HUES6 (cell line): ENCODE measurements around the gene PTPRD.

Source experiments
- H3K27ac ChIP-seq: 2 replicates; pipeline ENCODE4 v1.7.0; 2013; ENCODE audit warnings: low read depth, mild to moderate bottlenecking, low read length, inconsistent platforms
- H3K27me3 ChIP-seq: 2 replicates; pipeline ENCODE4 v1.6.1; 2013; ENCODE audit warnings: low read length; ENCODE audit not compliant: control insufficient read depth, insufficient read depth
- H3K36me3 ChIP-seq: 2 replicates; pipeline ENCODE4 v1.6.1; 2013; ENCODE audit warnings: low read length; ENCODE audit not compliant: control insufficient read depth, insufficient read depth
- H3K4me1 ChIP-seq: 2 replicates; pipeline ENCODE4 v1.6.1; 2013; ENCODE audit warnings: low read length; ENCODE audit not compliant: control insufficient read depth, insufficient read depth
- H3K4me3 ChIP-seq: 2 replicates; pipeline ENCODE4 v1.5.1; 2013; ENCODE audit warnings: low read depth, low read length
- H3K9ac ChIP-seq: one replicate; pipeline ENCODE4 v1.6.1; 2013; ENCODE audit warnings: mild to moderate bottlenecking, low read length
- H3K9me3 ChIP-seq: 2 replicates; pipeline ENCODE4 v1.6.1; 2013; ENCODE audit warnings: low read depth, low read length; ENCODE audit not compliant: control insufficient read depth, insufficient read depth

Gene PTPRD

GRCh38 chr9:10204276-10204675 lies 408.5 kb downstream of the PTPRD start:
- no peaks in the 10 kb centered on the region for H3K36me3 ChIP-seq
- H3K4me3 ChIP-seq = no peak overlapping the region
- no peak overlapping the region for H3K27ac ChIP-seq
- H3K9ac ChIP-seq = no peak overlapping the region
- no peaks in the 10 kb centered on the region for H3K4me1 ChIP-seq
- no peaks in the 10 kb centered on the region for H3K9me3 ChIP-seq
- no peaks in the 10 kb centered on the region for H3K27me3 ChIP-seq

- no peaks in the 10 kb centered on the region for H3K9me3 ChIP-seq
- no peaks in the 10 kb centered on the region for H3K4me1 ChIP-seq
- no peak overlapping the region for H3K9ac ChIP-seq
- no peaks in the 10 kb centered on the region for H3K36me3 ChIP-seq
- H3K27me3 ChIP-seq = no peaks in the 10 kb centered on the region
- no peak overlapping the region for H3K4me3 ChIP-seq
- no peak overlapping the region for H3K27ac ChIP-seq
Observed at GRCh38 chr9:10173561-10173960, 439.2 kb downstream of the PTPRD start.

- Histone ChIP-seq H3K4me1 (no peaks in the 10 kb centered on the region), H3K27ac (no peak overlapping the region), H3K27me3 (no peaks in the 10 kb centered on the region), H3K9ac (no peak overlapping the region), H3K36me3 (no peaks in the 10 kb centered on the region), H3K4me3 (no peak overlapping the region), H3K9me3 (no peaks in the 10 kb centered on the region)
Observed at GRCh38 chr9:10172476-10172875, 440.3 kb downstream of the PTPRD start.

- Histone ChIP-seq H3K4me1 (no peaks in the 10 kb centered on the region), H3K27ac (no peak overlapping the region), H3K4me3 (no peak overlapping the region)
Observed at GRCh38 chr9:10168241-10168640, 444.6 kb downstream of the PTPRD start.

GRCh38 chr9:10148796-10149195 lies 464.0 kb downstream of the PTPRD start:
- Histone ChIP-seq H3K4me3 (no peak overlapping the region), H3K27ac (no peak overlapping the region), H3K27me3 (no peaks in the 10 kb centered on the region), H3K4me1 (no peaks in the 10 kb centered on the region), H3K9ac (no peak overlapping the region), H3K36me3 (no peaks in the 10 kb centered on the region), H3K9me3 (no peaks in the 10 kb centered on the region)

More at GRCh38 chr9:10168241-10168640, 444.6 kb downstream of the PTPRD start:
- Histone ChIP-seq H3K9ac (no peak overlapping the region), H3K27me3 (no peaks in the 10 kb centered on the region), H3K9me3 (no peaks in the 10 kb centered on the region), H3K36me3 (no peaks in the 10 kb centered on the region)

GRCh38 chr9:10146517-10147331 lies 466.1 kb downstream of the PTPRD start:
- Histone ChIP-seq H3K27ac (no peak overlapping the region), H3K27me3 (no peaks in the 10 kb centered on the region), H3K4me1 (no peaks in the 10 kb centered on the region), H3K9me3 (no peaks in the 10 kb centered on the region), H3K4me3 (no peak overlapping the region), H3K36me3 (no peaks in the 10 kb centered on the region), H3K9ac (no peak overlapping the region)

GRCh38 chr9:10144355-10144754 lies 468.4 kb downstream of the PTPRD start:
- Histone ChIP-seq H3K27me3 (no peaks in the 10 kb centered on the region), H3K9me3 (no peaks in the 10 kb centered on the region), H3K4me3 (no peak overlapping the region), H3K27ac (no peak overlapping the region), H3K4me1 (no peaks in the 10 kb centered on the region), H3K36me3 (no peaks in the 10 kb centered on the region), H3K9ac (no peak overlapping the region)

GRCh38 chr9:10135553-10135952 lies 477.2 kb downstream of the PTPRD start:
- Histone ChIP-seq H3K27me3 (no peaks in the 10 kb centered on the region), H3K9ac (no peak overlapping the region), H3K27ac (no peak overlapping the region), H3K36me3 (no peaks in the 10 kb centered on the region), H3K9me3 (no peaks in the 10 kb centered on the region), H3K4me1 (peaks cover 4% of the 10 kb centered on the region), H3K4me3 (no peak overlapping the region)

GRCh38 chr9:10134266-10134665 lies 478.5 kb downstream of the PTPRD start:
- peaks cover 4% of the 10 kb centered on the region for H3K4me1 ChIP-seq
- no peak overlapping the region for H3K9ac ChIP-seq
- no peaks in the 10 kb centered on the region for H3K9me3 ChIP-seq
- H3K36me3 ChIP-seq = no peaks in the 10 kb centered on the region
- no peak overlapping the region for H3K4me3 ChIP-seq
- H3K27ac ChIP-seq = no peak overlapping the region
- H3K27me3 ChIP-seq = no peaks in the 10 kb centered on the region

GRCh38 chr9:10130061-10130675 lies 482.6 kb downstream of the PTPRD start:
- Histone ChIP-seq H3K4me3 (no peak overlapping the region), H3K27ac (no peak overlapping the region)

GRCh38 chr9:10127867-10128266 lies 484.9 kb downstream of the PTPRD start:
- Histone ChIP-seq H3K9ac (no peak overlapping the region), H3K36me3 (no peaks in the 10 kb centered on the region), H3K27ac (no peak overlapping the region), H3K9me3 (no peaks in the 10 kb centered on the region), H3K4me1 (no peaks in the 10 kb centered on the region), H3K27me3 (no peaks in the 10 kb centered on the region), H3K4me3 (no peak overlapping the region)

More at GRCh38 chr9:10130061-10130675, 482.6 kb downstream of the PTPRD start:
- Histone ChIP-seq H3K4me1 (peaks cover 4% of the 10 kb centered on the region), H3K9me3 (no peaks in the 10 kb centered on the region), H3K27me3 (no peaks in the 10 kb centered on the region), H3K36me3 (no peaks in the 10 kb centered on the region), H3K9ac (no peak overlapping the region)
